ENCODE data around the gene FOXE1.

The FOXE1 gene

GRCh38 chr9:97848480-97849237 lies 4.4 kb upstream of the FOXE1 start:
- DNase-seq (ENCODE audit: low spot score), result no peak

- DNase-seq (ENCODE audit: low spot score), result no peak
These were observed 3.0 kb upstream of the FOXE1 start for GRCh38 chr9:97849980-97850379.

GRCh38 chr9:97850746-97851445 lies 2.1 kb upstream of the FOXE1 start:
- no peak for DNase-seq (ENCODE audit: low spot score)

- DNase-seq (ENCODE audit: low spot score), result no peak
These were observed 1.6 kb upstream of the FOXE1 start for GRCh38 chr9:97851446-97851883.

- no peak for DNase-seq (ENCODE audit: low spot score)
These were observed 1.0 kb upstream of the FOXE1 start for GRCh38 chr9:97852001-97852398.

DNA sequence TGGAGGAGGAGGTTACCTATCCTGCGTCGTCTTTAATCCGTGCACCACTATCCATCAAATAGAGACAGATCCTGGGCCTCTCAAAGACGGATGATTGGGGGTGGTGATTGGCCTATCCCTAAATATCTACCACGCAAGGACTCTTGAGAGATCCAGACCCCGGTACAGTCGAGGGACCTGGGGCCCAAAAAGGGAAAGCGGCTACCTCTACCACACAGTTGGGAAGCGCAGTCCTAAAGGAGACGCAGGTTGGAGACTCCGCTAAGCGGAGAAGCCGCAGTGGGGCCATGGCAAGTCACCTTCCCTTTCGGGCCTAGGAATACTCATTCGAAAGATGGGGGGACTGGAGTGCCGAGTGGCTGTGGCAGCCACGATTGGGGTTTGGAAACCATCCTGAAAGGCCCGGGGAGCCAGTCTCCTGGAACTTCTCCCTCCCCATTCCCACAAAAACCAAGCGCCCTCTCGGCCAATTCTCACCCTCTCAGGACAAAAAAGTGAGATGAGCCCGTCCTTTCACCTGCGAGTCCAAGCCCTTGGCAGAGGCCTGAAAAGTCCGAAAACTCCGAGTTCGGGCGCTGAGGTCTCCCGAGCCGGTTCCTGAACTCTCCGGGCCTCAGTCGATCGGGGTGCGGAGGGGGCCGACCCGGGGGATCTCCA lies 499 bp upstream of the FOXE1 start:
- DNase-seq (ENCODE audit: low spot score), result no peak

GRCh38 chr9:97853844-97854695 lies 1.0 kb downstream of the FOXE1 start:
- peak; percentile 49 for DNase-seq (ENCODE audit: low spot score)

GRCh38 chr9:97854696-97855485 lies 1.9 kb downstream of the FOXE1 start:
- no peak for DNase-seq (ENCODE audit: low spot score)

DNA sequence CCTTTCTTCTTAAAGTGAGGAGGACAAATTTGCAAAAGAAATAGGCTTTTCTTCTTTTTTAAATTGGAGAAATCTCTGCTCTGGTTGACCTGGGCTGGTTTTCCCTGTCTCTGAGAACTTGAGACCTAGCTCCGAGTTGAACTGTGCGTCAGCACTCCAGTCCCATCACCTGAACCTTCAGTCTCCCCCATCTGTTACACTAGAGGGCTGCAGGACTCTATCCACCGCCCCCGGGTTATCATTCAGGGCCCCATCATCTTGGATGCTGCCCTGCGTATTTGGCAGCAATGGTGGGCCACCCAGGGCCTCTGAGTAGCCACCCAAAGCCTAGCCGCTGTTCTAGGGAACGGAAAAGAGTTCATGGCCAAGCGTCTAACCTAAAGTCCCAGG lies 2.5 kb downstream of the FOXE1 start:
- no peak for DNase-seq (ENCODE audit: low spot score)

DNA sequence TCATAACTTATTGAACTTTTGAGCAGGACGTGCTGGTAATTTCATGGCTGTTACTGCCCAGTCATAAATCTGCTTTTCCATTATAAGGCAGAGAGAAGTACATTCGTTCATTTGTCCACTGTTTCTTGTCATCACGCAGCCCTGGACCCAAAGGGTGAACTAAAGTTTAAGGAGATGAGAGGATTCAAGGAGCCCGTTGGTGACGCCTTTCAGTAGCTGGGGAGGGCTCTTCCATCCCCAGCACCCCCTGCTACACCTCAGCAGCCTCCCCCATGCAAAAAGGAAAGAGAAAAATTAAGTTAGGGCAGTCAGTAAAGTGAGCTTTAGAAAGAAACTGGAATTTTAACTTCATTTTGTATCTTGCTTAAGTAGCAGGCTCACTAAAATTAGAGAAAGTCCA lies 2.9 kb downstream of the FOXE1 start:
- DNase-seq (ENCODE audit: low spot score), result no peak

DNA sequence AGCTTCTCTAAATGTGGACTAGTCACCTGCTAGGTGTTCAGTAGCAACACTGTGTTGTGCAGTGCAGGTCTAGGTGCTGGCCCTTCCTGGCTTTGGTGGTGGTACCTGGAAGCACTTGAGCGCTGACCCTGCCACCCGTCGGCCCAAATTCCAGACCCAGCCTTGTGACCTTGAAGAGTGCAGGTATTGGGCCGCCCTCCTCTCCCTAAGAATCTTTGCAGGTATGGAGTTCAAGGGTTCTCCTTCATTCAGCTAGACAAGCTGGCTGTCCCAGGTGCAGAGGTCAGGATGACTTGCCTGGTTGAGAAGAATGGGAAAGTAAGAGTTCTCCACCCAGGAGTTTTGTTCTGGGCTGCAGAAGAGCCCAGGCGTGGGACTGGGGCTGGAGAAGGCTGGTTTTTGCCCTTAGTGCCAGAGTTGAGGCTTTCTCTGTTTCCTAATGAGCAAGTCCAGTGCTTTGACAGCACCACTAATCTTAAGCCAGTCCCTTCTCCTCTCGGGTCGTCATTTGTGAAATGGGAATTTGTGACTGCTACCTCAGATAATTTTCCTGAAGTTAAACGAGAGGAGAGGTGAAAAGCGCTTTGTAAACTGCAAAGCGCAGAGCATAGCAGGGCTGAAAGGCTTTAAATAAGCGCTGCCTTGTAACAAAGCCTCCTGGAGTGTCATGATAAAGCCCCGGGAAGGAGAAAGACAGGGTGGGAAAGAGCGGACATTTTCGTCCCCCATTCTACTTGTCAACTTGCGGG lies 4.0 kb downstream of the FOXE1 start:
- DNase-seq (ENCODE audit: low spot score), result no peak

- no peak for DNase-seq (ENCODE audit: low spot score)
These were observed 4.8 kb downstream of the FOXE1 start for GRCh38 chr9:97857606-97858392.

DNA sequence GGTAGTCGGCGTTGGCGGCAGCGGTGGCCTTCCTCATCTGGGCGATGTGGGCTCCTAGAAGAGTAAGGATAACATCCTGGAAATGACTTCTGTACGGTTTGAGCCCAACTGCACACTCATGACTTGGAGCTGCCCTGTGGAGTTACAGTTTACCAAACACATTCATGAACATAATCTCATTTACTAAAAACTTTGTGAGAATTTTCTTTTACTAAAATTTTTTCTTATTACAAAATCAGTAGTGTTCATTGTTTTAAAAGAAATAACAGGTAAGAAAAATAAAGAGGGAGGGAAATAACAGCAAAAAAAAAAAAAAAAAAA lies 5.3 kb downstream of the FOXE1 start:
- no peak for DNase-seq (ENCODE audit: low spot score)

DNA sequence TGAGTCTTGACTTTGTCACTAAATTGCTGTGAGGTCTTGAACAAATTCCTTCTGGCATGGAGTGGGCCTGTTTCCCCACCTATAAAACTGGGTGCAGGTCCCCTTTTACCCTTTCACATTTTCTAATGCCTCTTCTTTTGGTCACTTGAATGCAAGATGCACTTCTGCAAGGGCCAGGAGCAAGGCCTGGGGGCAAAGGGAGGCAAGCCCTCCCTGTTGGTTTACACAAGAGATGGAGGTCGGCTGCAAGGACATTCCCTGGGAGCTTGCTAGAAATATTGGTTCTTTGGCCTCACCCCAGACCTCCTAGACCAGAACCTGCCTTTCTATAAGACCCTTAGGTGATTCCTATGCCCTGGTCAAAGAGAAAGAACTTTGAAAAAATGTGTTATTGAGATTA lies 5.8 kb downstream of the FOXE1 start:
- no peak for DNase-seq (ENCODE audit: low spot score)

DNA sequence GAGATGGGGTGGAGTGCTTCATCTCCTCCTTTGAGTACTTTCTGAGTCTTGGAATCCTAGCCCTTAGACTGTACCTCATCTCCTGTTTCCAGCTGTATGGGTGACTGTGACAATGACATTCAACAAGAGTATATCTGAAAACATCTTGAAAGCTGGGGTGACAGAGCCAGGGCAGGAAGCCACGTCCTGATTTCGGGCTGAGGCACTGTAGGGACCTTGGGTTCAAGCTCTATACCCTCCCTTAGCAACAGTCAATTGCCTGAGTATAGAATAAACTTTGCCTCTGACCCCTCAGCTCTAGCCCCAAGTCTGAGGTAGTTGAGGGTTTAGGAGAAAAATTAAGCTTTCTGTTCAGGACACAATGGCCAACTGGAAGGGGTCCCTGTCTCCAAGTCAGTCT lies 6.3 kb downstream of the FOXE1 start:
- no peak for DNase-seq (ENCODE audit: low spot score)

DNA sequence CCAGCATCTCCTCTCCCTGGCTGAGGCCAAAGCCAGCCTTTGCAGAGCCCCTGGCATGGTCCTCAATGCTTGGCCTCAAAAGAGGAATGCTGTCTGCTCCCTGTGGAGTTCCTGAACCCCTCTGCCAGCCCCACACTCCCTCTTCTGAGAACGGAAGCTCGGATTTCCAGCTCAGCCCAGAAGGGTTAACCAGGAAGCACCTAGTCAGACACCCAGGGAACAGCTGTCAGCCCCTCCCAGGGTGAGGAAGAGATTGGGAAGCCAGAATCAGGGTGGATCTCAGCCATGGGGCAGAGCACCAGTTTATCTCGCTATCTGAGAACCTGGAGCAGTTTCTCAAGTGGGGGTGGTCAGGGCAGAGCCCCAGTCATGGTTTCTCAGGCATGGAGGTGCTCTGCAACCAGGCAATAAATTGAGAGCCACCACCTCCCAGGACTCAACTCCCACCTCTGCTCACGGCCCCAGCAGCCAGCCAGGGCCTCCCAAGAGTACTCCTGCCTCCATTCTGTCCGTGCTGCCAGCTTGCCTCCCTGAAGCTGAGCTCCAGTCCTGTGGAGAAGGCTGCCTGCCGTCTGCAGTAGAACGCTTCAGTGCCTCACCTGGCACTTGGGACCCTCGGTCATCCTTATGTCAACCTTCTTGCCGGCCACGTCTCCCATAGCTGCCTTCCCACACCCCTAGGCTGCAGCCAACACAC lies 7.6 kb downstream of the FOXE1 start:
- DNase-seq (ENCODE audit: low spot score), result no peak

- DNase-seq (ENCODE audit: low spot score), result no peak
These were observed 8.1 kb downstream of the FOXE1 start for GRCh38 chr9:97861148-97861475.

DNA sequence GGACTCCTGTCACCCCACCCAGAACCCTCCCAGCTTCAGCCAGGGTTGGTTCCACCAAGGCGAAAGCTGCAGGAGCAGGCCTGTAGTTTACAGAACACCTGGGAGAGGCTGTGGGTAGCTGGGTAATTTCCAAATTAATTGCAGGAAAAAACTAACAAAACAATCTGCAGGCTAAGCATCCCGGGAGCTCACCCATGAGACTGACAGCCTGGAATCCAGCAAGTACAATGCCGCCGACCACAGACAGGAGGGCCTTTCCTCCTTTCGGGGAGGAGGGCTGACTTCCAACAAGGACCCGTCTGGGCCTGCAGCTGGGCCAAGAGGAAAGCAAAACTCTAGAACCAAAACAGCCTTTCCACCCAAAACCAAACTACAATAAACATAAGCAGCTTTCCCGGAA lies 10.3 kb downstream of the FOXE1 start:
- no peak for DNase-seq (ENCODE audit: low spot score)

DNA sequence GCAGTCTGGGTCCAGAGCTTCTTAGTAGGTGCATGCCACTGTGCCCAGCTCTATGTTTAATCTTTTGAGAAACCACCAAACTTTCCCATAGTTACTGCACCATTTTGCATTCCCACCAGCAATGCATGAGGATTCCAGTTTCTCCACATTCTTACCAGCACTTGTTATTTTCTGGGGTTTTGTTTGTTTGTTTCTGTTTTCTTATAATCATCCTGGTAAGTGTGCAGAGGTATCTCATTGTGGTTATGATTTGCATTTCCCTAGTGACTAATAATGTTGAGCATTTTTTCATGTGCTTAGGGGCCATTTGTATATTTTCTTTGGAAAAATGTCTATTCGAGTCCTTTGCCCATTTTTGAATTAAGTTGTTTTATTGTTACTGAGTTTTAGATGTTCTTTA lies 11.4 kb downstream of the FOXE1 start:
- no peak for DNase-seq (ENCODE audit: low spot score)

GRCh38 chr9:97866300-97866699 lies 13.3 kb downstream of the FOXE1 start:
- no peak for DNase-seq (ENCODE audit: low spot score)
